A549 (cell line): ENCODE data around the gene NUDT16L1. TPM values are rescaled to one million over a fixed set of nuclear protein-coding genes. Genes with fewer than 3 reads are reported as not detected.

Experiments used
- ATAC-seq, 2 experiments: fragments of 200-7000 bp in 1 of 2; fragments of >200 bp in 1 of 2; cut with Nextera tagmentation in 1 of 2; cut with Tn5 transposase in 1 of 2; 3 replicates each; pipeline versions ENCODE4 v1.8.0 to v1.9.1; 2018 to 2020; ENCODE audit warnings: mild to moderate bottlenecking in 1 of 2, moderate library complexity in 1 of 2
- CTCF ChIA-PET: fragments of 300-600 bp; sonication (Branson Sonifier 250); formaldehyde crosslinking; extraction: SDS; loops from one replicate; lab custom pipeline; 2021; ENCODE audit warnings: antibody characterized with exemption, inconsistent platforms; lab: Yijun Ruan, JAX
- POLR2A ChIA-PET: fragments of 350-600 bp; formaldehyde crosslinking; extraction: SDS; loops from one replicate; lab custom pipeline; 2021; ENCODE audit warnings: antibody characterized with exemption, inconsistent platforms; lab: Yijun Ruan, JAX
- DNase-seq, 2 experiments: peaks; one replicate each; pipeline versions ENCODE4 v3.0.0 to v3.0.0-alpha.2; 2011 to 2016; ENCODE audit warnings: low read depth in 1 of 2, low spot score in 1 of 2
- FAIRE-seq: peaks from 2 replicates; lab custom pipeline; 2011; peaks lifted over from hg19 to GRCh38; lab: Jason Lieb, UNC
- H3K27ac ChIP-seq, 2 experiments: fragments of >200 bp; sonication (Bioruptor Twin); formaldehyde crosslinking; 3 replicates each; pipeline ENCODE4 v1.5.1; 2016 to 2017
- H3K4me1 ChIP-seq: fragments of >200 bp; sonication (Bioruptor Twin); formaldehyde crosslinking; 3 replicates; pipeline ENCODE4 v1.6.1; 2016
- H3K4me2 ChIP-seq: fragments of >200 bp; sonication (Bioruptor Twin); formaldehyde crosslinking; 3 replicates; pipeline ENCODE4 v1.6.1; 2016
- H3K4me3 ChIP-seq: fragments of >200 bp; sonication (Bioruptor Twin); formaldehyde crosslinking; 3 replicates; pipeline ENCODE4 v1.5.1; 2016
- H3K9me3 ChIP-seq: fragments of >200 bp; sonication (Bioruptor Twin); formaldehyde crosslinking; 3 replicates; pipeline ENCODE4 v1.6.1; 2016
- BCL3 ChIP-seq: fragments of >200 bp; sonication (Bioruptor Twin); formaldehyde crosslinking; IDR thresholded peaks from 3 replicates; pipeline ENCODE4 v1.6.1; 2016
- BHLHE40 ChIP-seq: IDR thresholded peaks from 2 replicates; pipeline ENCODE4 v1.6.1; 2012; ENCODE audit warnings: low read depth, low read length, inconsistent platforms
- CHD2 ChIP-seq: fragments of 150-350 bp; IDR thresholded peaks from 2 replicates; pipeline ENCODE4 v1.6.1; 2014; ENCODE audit warnings: low read length; ENCODE audit not compliant: partially characterized antibody
- CHD4 ChIP-seq: fragments of 200-600 bp; sonication (generic); IDR thresholded peaks from 2 replicates; pipeline ENCODE4 v1.6.1; 2016; ENCODE audit warnings: antibody characterized with exemption, mild to moderate bottlenecking, borderline replicate concordance
- EHF ChIP-seq: fragments of 250-450 bp; sonication (Bioruptor Pico); IDR thresholded peaks from 2 replicates; pipeline ENCODE4 v1.5.0; 2020; ENCODE audit warnings: mild to moderate bottlenecking
- EP300 ChIP-seq, 2 experiments: fragments of >200 bp; sonication (Bioruptor Twin); formaldehyde crosslinking; IDR thresholded peaks; 2 replicates in 1 of 2; 3 replicates in 1 of 2; pipeline ENCODE4 v1.6.1; 2016 to 2017
- FOSB ChIP-seq: fragments of 250-450 bp; sonication (Bioruptor Pico); IDR thresholded peaks from 2 replicates; pipeline ENCODE4 v1.5.0; 2020; ENCODE audit warnings: mild to moderate bottlenecking, moderate library complexity
- FOSL2 ChIP-seq, 2 experiments: fragments of 450-650 bp in 1 of 2; fragments of >200 bp in 1 of 2; sonication (Bioruptor Twin) in 1 of 2; formaldehyde crosslinking; IDR thresholded peaks; 2 replicates each; pipeline versions ENCODE4 v1.5.0 to v1.6.1; 2016 to 2020; ENCODE audit warnings: mild to moderate bottlenecking in 1 of 2, moderate library complexity in 1 of 2
- FOXS1 ChIP-seq: fragments of 250-450 bp; sonication (Bioruptor Pico); IDR thresholded peaks from 2 replicates; pipeline ENCODE4 v1.5.0; 2020; ENCODE audit warnings: mild to moderate bottlenecking, moderate library complexity
- HEYL ChIP-seq: fragments of 250-450 bp; sonication (Bioruptor Pico); IDR thresholded peaks from 2 replicates; pipeline ENCODE4 v1.8.0; 2021; ENCODE audit warnings: mild to moderate bottlenecking, moderate library complexity
- HOXB13 ChIP-seq: fragments of 250-450 bp; sonication (Bioruptor Pico); IDR thresholded peaks from 2 replicates; pipeline ENCODE4 v1.5.0; 2020; ENCODE audit warnings: low read depth, mild to moderate bottlenecking, moderate library complexity
- HOXB5 ChIP-seq: fragments of 250-450 bp; sonication (Bioruptor Pico); IDR thresholded peaks from 2 replicates; pipeline ENCODE4 v1.5.0; 2020; ENCODE audit warnings: mild to moderate bottlenecking, moderate library complexity
- JUN ChIP-seq, 2 experiments: fragments of >200 bp; sonication (Bioruptor Twin); formaldehyde crosslinking; IDR thresholded peaks; 2 replicates in 1 of 2; 3 replicates in 1 of 2; pipeline ENCODE4 v1.6.1; 2016 to 2017
- KDM5A ChIP-seq: fragments of 200-600 bp; sonication (generic); IDR thresholded peaks from 2 replicates; pipeline ENCODE4 v1.6.1; 2016; ENCODE audit warnings: antibody characterized with exemption, mild to moderate bottlenecking
- NPAS2 ChIP-seq: fragments of 250-450 bp; sonication (Bioruptor Pico); IDR thresholded peaks from 2 replicates; pipeline ENCODE4 v1.8.0; 2022; ENCODE audit warnings: mild to moderate bottlenecking, moderate library complexity, borderline replicate concordance
- POLR2A ChIP-seq: IDR thresholded peaks from 2 replicates; pipeline ENCODE4 v1.6.1; 2012; ENCODE audit warnings: mild to moderate bottlenecking, low read length
- RAD21 ChIP-seq, 2 experiments: fragments of >200 bp in 1 of 2; sonication (Bioruptor Twin) in 1 of 2; formaldehyde crosslinking in 1 of 2; IDR thresholded peaks in 1 of 2; conservative IDR thresholded peaks in 1 of 2; 2 replicates in 1 of 2; 3 replicates in 1 of 2; pipeline ENCODE4 v1.6.1; 2012 to 2018; ENCODE audit warnings: inconsistent platforms in 1 of 2
- RCOR1 ChIP-seq: fragments of 150-350 bp; IDR thresholded peaks from 2 replicates; pipeline ENCODE4 v1.6.1; 2014; ENCODE audit warnings: antibody characterized with exemption, low read length, low read depth
- RNF2 ChIP-seq: fragments of 200-600 bp; sonication (generic); IDR thresholded peaks from 2 replicates; pipeline ENCODE4 v1.6.1; 2016; ENCODE audit warnings: low read depth, mild to moderate bottlenecking, antibody characterized with exemption, moderate library complexity, borderline replicate concordance
- SMC3 ChIP-seq: fragments of >200 bp; sonication (Bioruptor Twin); formaldehyde crosslinking; IDR thresholded peaks from 3 replicates; pipeline ENCODE4 v1.6.1; 2018; ENCODE audit warnings: inconsistent platforms
- TP53 ChIP-seq: fragments of 250-450 bp; sonication (Bioruptor Pico); IDR thresholded peaks from 2 replicates; pipeline ENCODE4 v1.5.0; 2021; ENCODE audit warnings: mild to moderate bottlenecking, moderate library complexity
- USF2 ChIP-seq: fragments of 450-650 bp; IDR thresholded peaks from 2 replicates; pipeline ENCODE4 v1.6.1; 2014; ENCODE audit warnings: antibody characterized with exemption
- ZSCAN20 ChIP-seq: fragments of 250-450 bp; sonication (Bioruptor Pico); IDR thresholded peaks from 2 replicates; pipeline ENCODE4 v1.8.0; 2022; ENCODE audit warnings: mild to moderate bottlenecking, moderate library complexity
- WGBS: methylation state at CpG from one replicate; pipeline ENCODE4 v1.1.6; 2017; ENCODE audit errors: missing lambda C conversion rate; 5-methylcytosine and 5-hydroxymethylcytosine counted together
- polyA plus RNA-seq, 4 experiments: library from polyadenylated mRNA; depleted of rRNA in 3 of 4; stranded (reverse); fragments of >200 nt; fragmentation: RNase III in 1 of 4; extraction: RNeasy Plus Mini Kit Qiagen cat#74134 plus additional on column Dnase treatment in 1 of 4; gene quantifications; 2 replicates in 3 of 4; 3 replicates in 1 of 4; pipeline ENCODE4 v1.2.3, GENCODE V29; 2011 to 2017
- TF ChIP-seq, protein P1 (sequence below): fragments of 250-450 bp; sonication (Bioruptor Pico); IDR thresholded peaks from 2 replicates; pipeline ENCODE4 v1.5.0; 2020; ENCODE audit warnings: low read depth, mild to moderate bottlenecking, moderate library complexity
- TF ChIP-seq, protein P2 (sequence below): fragments of 250-450 bp; sonication (Bioruptor Pico); IDR thresholded peaks from 2 replicates; pipeline ENCODE4 v1.5.0; 2021; ENCODE audit warnings: mild to moderate bottlenecking, moderate library complexity, borderline replicate concordance
- TF ChIP-seq, protein P3 (sequence below): IDR thresholded peaks from 2 replicates; pipeline ENCODE4 v1.6.1; 2012

The NUDT16L1 gene
- polyA plus RNA-seq, 2 of the 4 experiments (the other 2 are of a cell fraction), result 15.5 to 22.9 TPM

DNA sequence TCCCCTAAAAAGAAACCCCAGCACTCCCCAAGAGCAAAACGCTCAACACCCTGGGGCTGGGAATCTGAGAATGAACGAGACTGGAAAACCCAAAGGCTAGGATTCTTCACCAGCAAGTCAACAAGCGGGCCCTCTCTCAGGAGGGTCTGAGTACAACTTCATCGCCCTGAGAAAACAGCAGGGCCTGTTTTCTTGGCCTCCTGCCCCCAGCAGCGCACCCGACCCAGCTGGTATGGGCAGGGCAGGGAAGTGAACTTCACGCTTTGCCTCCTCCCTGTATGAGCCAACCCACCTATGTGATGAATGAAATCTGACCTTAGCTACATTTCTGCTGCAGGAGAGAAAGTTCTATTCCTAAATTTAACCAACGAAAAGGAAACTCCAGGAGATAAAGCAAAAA, 11.1 kb downstream of the NUDT16L1 start:
- no peak for DNase-seq
- Histone ChIP-seq H3K4me1 (no peaks in the 10 kb centered on the region), H3K4me3 (no peak overlapping the region), H3K27ac (no peak overlapping the region), H3K4me2 (no peak overlapping the region), H3K9me3 (no peaks in the 10 kb centered on the region)
- TF ChIP-seq USF2 (no peak), FOXS1 (CRISPR knock-in tag) (no peak), KDM5A (no peak), HOXB13 (CRISPR knock-in tag) (no peak), ZSCAN20 (CRISPR knock-in tag) (no peak), RCOR1 (no peak), FOSB (CRISPR knock-in tag) (no peak), CHD2 (no peak), RAD21 (conservative IDR thresholded peaks at IDR 0.05 in 1 of 2, IDR thresholded peaks at IDR 0.05 in 1 of 2) (no peak), SMC3 (no peak), HEYL (CRISPR knock-in tag) (no peak), TP53 (CRISPR knock-in tag) (no peak)
- TF ChIP-seq, protein P1, sequence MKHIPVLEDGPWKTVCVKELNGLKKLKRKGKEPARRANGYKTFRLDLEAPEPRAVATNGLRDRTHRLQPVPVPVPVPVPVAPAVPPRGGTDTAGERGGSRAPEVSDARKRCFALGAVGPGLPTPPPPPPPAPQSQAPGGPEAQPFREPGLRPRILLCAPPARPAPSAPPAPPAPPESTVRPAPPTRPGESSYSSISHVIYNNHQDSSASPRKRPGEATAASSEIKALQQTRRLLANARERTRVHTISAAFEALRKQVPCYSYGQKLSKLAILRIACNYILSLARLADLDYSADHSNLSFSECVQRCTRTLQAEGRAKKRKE, result no peak
- FAIRE-seq, result no peak
- ChIA-PET POLR2A (no interaction called here), CTCF (interaction anchor here (1.1 to 1.8 kb wide), 4 partner anchors 12 to 252 kb away, joined by 3 to 5 read pairs (median 4); partner anchors contain the start of gene NUDT16L1)
- WGBS, result 84% methylated on average over 8 of the region's 8 CpGs
- ATAC-seq, result no peak

DNA sequence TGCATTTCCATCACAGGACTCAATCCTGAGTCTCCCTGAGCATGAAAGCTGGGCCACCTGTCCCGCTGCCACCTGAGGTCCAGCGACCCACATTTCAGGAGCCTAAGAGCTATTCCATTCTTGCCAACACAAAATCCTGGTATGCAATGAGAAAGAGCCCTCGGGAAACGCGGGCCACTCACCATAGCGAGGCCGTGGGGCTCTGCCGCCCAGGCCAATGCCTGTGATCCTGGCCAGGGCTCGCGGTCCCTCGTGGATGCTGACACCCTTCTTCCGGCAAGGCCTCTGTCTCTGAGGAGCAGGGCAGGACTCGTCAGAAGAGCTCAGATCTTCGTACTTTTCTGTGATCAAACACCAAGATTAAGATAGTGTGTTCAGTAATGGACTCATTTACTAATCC, 11.6 kb downstream of the NUDT16L1 start:
- no peak overlapping the region for H3K4me3 ChIP-seq
- H3K27ac ChIP-seq, result no peak overlapping the region
- ChIA-PET CTCF (interaction anchor here (1.1 to 1.8 kb wide), 5 partner anchors 12 to 251 kb away, joined by 3 to 6 read pairs (median 4); partner anchors contain the start of gene NUDT16L1), POLR2A (no interaction called here)
- no peak overlapping the region for H3K4me2 ChIP-seq
- no peaks in the 10 kb centered on the region for H3K9me3 ChIP-seq
- FAIRE-seq (no peak), ATAC-seq (no peak), DNase-seq (no peak)
- 97% methylated on average over 14 of the region's 14 CpGs for WGBS
- TF ChIP-seq EHF (CRISPR knock-in tag) (no peak), EP300 (IDR thresholded peaks at IDR 0.05) (no peak)
- TF ChIP-seq, protein P2, sequence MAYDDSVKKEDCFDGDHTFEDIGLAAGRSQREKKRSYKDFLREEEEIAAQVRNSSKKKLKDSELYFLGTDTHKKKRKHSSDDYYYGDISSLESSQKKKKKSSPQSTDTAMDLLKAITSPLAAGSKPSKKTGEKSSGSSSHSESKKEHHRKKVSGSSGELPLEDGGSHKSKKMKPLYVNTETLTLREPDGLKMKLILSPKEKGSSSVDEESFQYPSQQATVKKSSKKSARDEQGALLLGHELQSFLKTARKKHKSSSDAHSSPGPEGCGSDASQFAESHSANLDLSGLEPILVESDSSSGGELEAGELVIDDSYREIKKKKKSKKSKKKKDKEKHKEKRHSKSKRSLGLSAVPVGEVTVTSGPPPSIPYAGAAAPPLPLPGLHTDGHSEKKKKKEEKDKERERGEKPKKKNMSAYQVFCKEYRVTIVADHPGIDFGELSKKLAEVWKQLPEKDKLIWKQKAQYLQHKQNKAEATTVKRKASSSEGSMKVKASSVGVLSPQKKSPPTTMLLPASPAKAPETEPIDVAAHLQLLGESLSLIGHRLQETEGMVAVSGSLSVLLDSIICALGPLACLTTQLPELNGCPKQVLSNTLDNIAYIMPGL (CRISPR knock-in tag), result no peak
- H3K4me1 ChIP-seq, result no peaks in the 10 kb centered on the region

GRCh38 chr16:4706871-4707270, 13.5 kb downstream of the NUDT16L1 start:
- no peak for FAIRE-seq
- no peak overlapping the region for H3K4me2 ChIP-seq
- H3K27ac ChIP-seq, result no peak overlapping the region
- no peak for ATAC-seq
- WGBS, result 92% methylated on average over 6 of the region's 7 CpGs
- ChIA-PET CTCF (interaction anchor here (1.0 to 2.0 kb wide), 7 partner anchors 8 to 249 kb away, joined by 3 to 7 read pairs (median 5); partner anchors contain the start of gene NUDT16L1), POLR2A (interaction anchor here (0.8 kb wide), 1 partner anchor 27 kb away, joined by 3 read pairs; the partner anchor contains the start of genes ANKS3 and DNAAF8)
- H3K4me1 ChIP-seq, result no peaks in the 10 kb centered on the region
- no peak overlapping the region for H3K4me3 ChIP-seq
- DNase-seq, result no peak
- H3K9me3 ChIP-seq, result no peaks in the 10 kb centered on the region
- TF ChIP-seq, protein P3, sequence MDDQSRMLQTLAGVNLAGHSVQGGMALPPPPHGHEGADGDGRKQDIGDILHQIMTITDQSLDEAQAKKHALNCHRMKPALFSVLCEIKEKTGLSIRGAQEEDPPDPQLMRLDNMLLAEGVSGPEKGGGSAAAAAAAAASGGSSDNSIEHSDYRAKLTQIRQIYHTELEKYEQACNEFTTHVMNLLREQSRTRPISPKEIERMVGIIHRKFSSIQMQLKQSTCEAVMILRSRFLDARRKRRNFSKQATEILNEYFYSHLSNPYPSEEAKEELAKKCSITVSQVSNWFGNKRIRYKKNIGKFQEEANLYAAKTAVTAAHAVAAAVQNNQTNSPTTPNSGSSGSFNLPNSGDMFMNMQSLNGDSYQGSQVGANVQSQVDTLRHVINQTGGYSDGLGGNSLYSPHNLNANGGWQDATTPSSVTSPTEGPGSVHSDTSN, result no peak
- TF ChIP-seq ZSCAN20 (CRISPR knock-in tag) (no peak), USF2 (no peak), CHD4 (no peak), RNF2 (no peak), HOXB5 (CRISPR knock-in tag) (no peak), FOSL2 (IDR thresholded peaks at IDR 0.05) (no peak), FOSL2 (CRISPR knock-in tag; IDR thresholded peaks at IDR 0.05) (no peak), EHF (CRISPR knock-in tag) (no peak), POLR2A (no peak), BHLHE40 (no peak), NPAS2 (no peak), KDM5A (no peak), JUN (IDR thresholded peaks at IDR 0.05) (no peak), BCL3 (no peak)
- TF ChIP-seq, protein P1, result no peak
